ENCODE results near the gene IL23R. TPM values are rescaled to one million over a fixed set of nuclear protein-coding genes. Genes with fewer than 3 reads are reported as not detected.

IL23R gene
- total and polyA plus RNA-seq, 2 of the 8 experiments (the other 6 are each of a cell fraction or from before 2014, with no cell fraction given): not detected

- FAIRE-seq: no peak
- CTCF ChIA-PET (ENCODE audit: partially characterized antibody): interaction anchor here (4.6 kb wide), 1 partner anchor 17 kb away, joined by 66 read pairs; no protein-coding TSS in a partner anchor
- no peaks in the 10 kb centered on the region for H3K36me3 ChIP-seq (ENCODE audit: control insufficient read depth in 2 of 4, insufficient read depth in 4 of 4, low read length in 3 of 4)
Observed at GRCh38 chr1:67230539-67230938, 64.3 kb downstream of the IL23R start.

More at GRCh38 chr1:67230539-67230938, 64.3 kb downstream of the IL23R start:
- Histone ChIP-seq H3K4ac (replicated peaks; ENCODE audit: insufficient read length, low read depth, low read length) (no peak overlapping the region), H3K56ac (replicated peaks; ENCODE audit: insufficient read length, low read depth, low read length) (no peak overlapping the region), H3K14ac (ENCODE audit: insufficient read length) (no peak overlapping the region), H3K9me3 (ENCODE audit: insufficient read depth in 2 of 2, low read depth in 1 of 2, low read length in 1 of 2) (peaks cover 0 to 2% of the 10 kb centered on the region in 2 experiments; a peak in 1 of 4 replicates), H3K27ac (ENCODE audit: low read depth, low read length) (no peak overlapping the region), H3K4me1 (replicated peaks in 1 of 4; ENCODE audit: control insufficient read depth in 3 of 4, insufficient read depth in 4 of 4, low read length in 3 of 4) (no peaks in the 10 kb centered on the region), H3K4me2 (ENCODE audit: insufficient read depth in 1 of 2, low read depth in 2 of 2, low read length in 2 of 2) (no peak overlapping the region), H3K23ac (ENCODE audit: insufficient read length) (no peak overlapping the region), H3K79me1 (ENCODE audit: low read depth, low read length) (no peaks in the 10 kb centered on the region), H2AFZ (ENCODE audit: low read length) (no peak overlapping the region), H4K20me1 (replicated peaks in 1 of 2; ENCODE audit: control insufficient read depth in 1 of 2, insufficient read depth in 2 of 2, low read length in 2 of 2) (no peaks in the 10 kb centered on the region), H2BK15ac (ENCODE audit: low read length) (no peak overlapping the region), H3K18ac (ENCODE audit: extremely low read depth, low read length) (no peak overlapping the region), H4K8ac (ENCODE audit: extremely low read depth, insufficient read depth, low read length) (no peak overlapping the region), H2BK120ac (replicated peaks; ENCODE audit: low read depth, low read length) (no peak overlapping the region), H3K4me3 (ENCODE audit: extremely low read depth in 1 of 4, insufficient read depth in 2 of 4, low read depth in 3 of 4, low read length in 4 of 4) (no peak overlapping the region), H2BK12ac (ENCODE audit: low read depth, low read length) (no peak overlapping the region), H2AK5ac (ENCODE audit: low read depth, low read length) (no peak overlapping the region), H3K9ac (replicated peaks in 1 of 4; ENCODE audit: extremely low read depth in 1 of 4, low read depth in 3 of 4, low read length in 3 of 4) (no peak overlapping the region), H4K5ac (ENCODE audit: insufficient read length, low read depth, low read length) (no peak overlapping the region), H3K27me3 (replicated peaks in 1 of 4; ENCODE audit: control insufficient read depth in 3 of 4, extremely low read depth in 1 of 4, insufficient read depth in 3 of 4, low read length in 3 of 4) (no peaks in the 10 kb centered on the region), H4K91ac (replicated peaks; ENCODE audit: insufficient read length, low read length) (no peak overlapping the region), H2BK20ac (ENCODE audit: low read length) (no peak overlapping the region), H3K79me2 (ENCODE audit: control insufficient read depth in 1 of 2, insufficient read depth in 2 of 2, low read length in 2 of 2) (no peaks in the 10 kb centered on the region), H2BK5ac (ENCODE audit: low read depth, low read length) (no peak overlapping the region), H3K23me2 (ENCODE audit: low read depth, low read length) (no peaks in the 10 kb centered on the region)
- 63% methylated on average over 3 of the region's 3 CpGs; no CpG with 5 or more reads in 1 of the 2 experiments for WGBS, 2 experiments (ENCODE audit: extremely low coverage in 1 of 2, insufficient coverage in 1 of 2, insufficient read length in 1 of 2, insufficient replicate concordance in 2 of 2, low coverage in 1 of 2, low lambda C conversion rate in 2 of 2, missing lambda C conversion rate in 1 of 2)
- POLR2A ChIA-PET (ENCODE audit: partially characterized antibody): no interaction called here
- TF ChIP-seq KDM4A (IDR thresholded peaks at IDR 0.05; ENCODE audit: low read depth, low read length, severe bottlenecking): no peak
- TF ChIP-seq EZH2 (IDR thresholded peaks at IDR 0.05; ENCODE audit: low read depth, low read length, severe bottlenecking): no peak
- TF ChIP-seq MAX (IDR thresholded peaks at IDR 0.05): no peak
- no peak for TF ChIP-seq RXRA (IDR thresholded peaks at IDR 0.05; ENCODE audit: insufficient read depth, low read depth, low read length)
- TF ChIP-seq CHD1 (IDR thresholded peaks at IDR 0.05; ENCODE audit: low read depth, low read length): no peak
- no peak for TF ChIP-seq SIX5 (IDR thresholded peaks at IDR 0.05; ENCODE audit: low read depth, low read length)
- no peak for TF ChIP-seq USF2 (IDR thresholded peaks at IDR 0.05; ENCODE audit: low read length)
- TF ChIP-seq RAD21 (IDR thresholded peaks at IDR 0.05 in 1 of 2, conservative IDR thresholded peaks at IDR 0.05 in 1 of 2; ENCODE audit: low read depth in 2 of 2, low read length in 2 of 2): no peak
- no peak for TF ChIP-seq CHD2 (IDR thresholded peaks at IDR 0.05; ENCODE audit: low read length)
- TF ChIP-seq NANOG (IDR thresholded peaks at IDR 0.05; ENCODE audit: insufficient read depth, low read depth, low read length, poor library complexity, severe bottlenecking): no peak
- no peak for TF ChIP-seq KDM1A (IDR thresholded peaks at IDR 0.05; ENCODE audit: borderline replicate concordance, low read length)
- DNase-seq (ENCODE audit: low read depth in 1 of 2, low spot score in 2 of 2): no peak

All from H1 (cell line).